ENCODE data around the gene WNT1. TPM values are rescaled to one million over a fixed set of nuclear protein-coding genes. Genes with fewer than 3 reads are reported as not detected.
A peak's percentile ranks its signal among the peaks of the same experiment; 100 is the strongest.

The WNT1 gene
- total RNA-seq (not detected), polyA plus RNA-seq (not detected)
- long read RNA-seq, donor 1 = 0 reads
- long read RNA-seq, donor 2 = 0 reads
- long read RNA-seq, donor 3 = 0 reads
- long read RNA-seq, donor 4 = 0 reads
- long read RNA-seq, donor 5 = 0 reads
- long read RNA-seq, donor 6 = 0 reads
- long read RNA-seq, donor 7 = 0 reads
- long read RNA-seq, donor 8 = 0 reads
- long read RNA-seq, donor 9 = 0 reads
- long read RNA-seq, donor 10 = 0 reads

DNA sequence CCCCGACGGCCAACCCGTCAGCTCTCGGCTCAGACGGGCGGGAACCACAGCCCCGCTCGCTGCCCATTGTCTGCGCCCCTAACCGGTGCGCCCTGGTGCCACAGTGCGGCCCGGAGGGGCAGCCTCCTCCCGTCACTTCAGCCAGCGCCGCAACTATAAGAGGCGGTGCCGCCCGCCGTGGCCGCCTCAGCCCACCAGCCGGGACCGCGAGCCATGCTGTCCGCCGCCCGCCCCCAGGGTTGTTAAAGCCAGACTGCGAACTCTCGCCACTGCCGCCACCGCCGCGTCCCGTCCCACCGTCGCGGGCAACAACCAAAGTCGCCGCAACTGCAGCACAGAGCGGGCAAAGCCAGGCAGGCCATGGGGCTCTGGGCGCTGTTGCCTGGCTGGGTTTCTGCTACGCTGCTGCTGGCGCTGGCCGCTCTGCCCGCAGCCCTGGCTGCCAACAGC lies at the start of gene WNT1:
Gene WNT1, plus strand, starts transcription at position 32 of the 450 bp plus-strand sequence. Its CDS starts 329 bp downstream, at position 361.
- Histone ChIP-seq H3K27ac (no peak within 1 kb of the TSS), H3K9me3 (no peaks in the 10 kb centered on the region), H3K27me3 (peaks cover 31 to 100% (median 84%) of the 10 kb centered on the region in 3 donors), H3K36me3 (no peaks in the 10 kb centered on the region), H3K4me1 (peaks cover 39 to 51% (median 47%) of the 10 kb centered on the region in 4 donors), H3K4me3 (peak within 1 kb of the TSS; percentile 26 to 53 (median 40))
- 0 to 2% (median 2%) methylated on average over 1 to 45 of the region's 45 CpGs for WGBS, 5 donors
- TF ChIP-seq EP300 (IDR thresholded peaks at IDR 0.05) (no peak), CTCF (IDR thresholded peaks at IDR 0.05) (peak in 2 of 7 experiments; percentile 11 to 55)
- intact Hi-C loops (cut with DNase I; ENCODE audit: low total_unique reads) = no loop called here
- peak in 1 of 2 donors; percentile 44 for DNase-seq

DNA sequence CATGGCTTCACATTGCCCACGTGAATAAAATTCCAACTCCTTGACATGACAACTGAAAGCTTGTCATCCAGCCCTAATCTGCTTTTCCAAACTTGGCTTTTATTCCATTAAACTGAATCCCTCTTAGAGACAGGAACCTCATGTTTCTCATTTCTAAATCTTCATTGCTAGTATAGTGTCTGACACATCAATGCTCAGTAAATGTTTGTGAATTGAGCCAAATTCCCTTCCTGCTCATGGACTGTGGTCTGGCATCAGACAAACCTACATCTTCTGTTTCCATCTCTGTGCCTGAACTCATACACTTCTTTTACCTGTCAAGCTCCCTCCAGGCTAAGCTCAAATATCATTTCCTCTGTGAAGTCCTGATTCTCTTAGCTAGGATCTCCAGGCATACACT lies 48.6 kb upstream of the WNT1 start:
- peaks cover 14 to 59% (median 56%) of the 10 kb centered on the region in 4 donors for H3K36me3 ChIP-seq
- intact Hi-C loops (cut with DNase I; ENCODE audit: low total_unique reads) = no loop called here
- H3K27ac ChIP-seq = no peak overlapping the region
- DNase-seq = no peak
- H3K4me1 ChIP-seq = peaks cover under 1 to 14% (median 9%) of the 10 kb centered on the region in 4 donors
- no peaks in the 10 kb centered on the region for H3K27me3 ChIP-seq
- no peaks in the 10 kb centered on the region for H3K9me3 ChIP-seq
- WGBS, 5 donors = 79 to 94% (median 89%) methylated on average over 1 of the region's 1 CpG
- no peak for TF ChIP-seq CTCF (IDR thresholded peaks at IDR 0.05)
- TF ChIP-seq EP300 (IDR thresholded peaks at IDR 0.05) = no peak
- no peak for TF ChIP-seq POLR2AphosphoS5 (IDR thresholded peaks at IDR 0.05)
- TF ChIP-seq POLR2A (IDR thresholded peaks at IDR 0.05) = no peak
- H3K4me3 ChIP-seq = no peak overlapping the region

- no peak for TF ChIP-seq CTCF (IDR thresholded peaks at IDR 0.05)
- TF ChIP-seq POLR2AphosphoS5 (IDR thresholded peaks at IDR 0.05) = no peak
- no peak for TF ChIP-seq EP300 (IDR thresholded peaks at IDR 0.05)
- TF ChIP-seq POLR2A (IDR thresholded peaks at IDR 0.05) = no peak
- DNase-seq = no peak
- no peak overlapping the region for H3K4me3 ChIP-seq
- peaks cover 0 to 11% (median 5%) of the 10 kb centered on the region in 4 donors for H3K4me1 ChIP-seq
- 85 to 90% (median 87%) methylated on average over 4 of the region's 4 CpGs for WGBS, 5 donors
- no peak overlapping the region for H3K27ac ChIP-seq
- H3K9me3 ChIP-seq = no peaks in the 10 kb centered on the region
- peaks cover 14 to 68% (median 65%) of the 10 kb centered on the region in 4 donors for H3K36me3 ChIP-seq
- intact Hi-C loops (cut with DNase I; ENCODE audit: low total_unique reads) = no loop called here
- H3K27me3 ChIP-seq = no peaks in the 10 kb centered on the region
Measured at GRCh38 chr12:48930475-48930874, 47.6 kb upstream of the WNT1 start.

- peak overlapping the region in 3 of 5 donors; percentile 17 to 35 (median 32) for H3K27ac ChIP-seq
- no peaks in the 10 kb centered on the region for H3K9me3 ChIP-seq
- no peak for DNase-seq
- 55 to 85% (median 80%) methylated on average over 2 of the region's 2 CpGs for WGBS, 5 donors
- H3K27me3 ChIP-seq = no peaks in the 10 kb centered on the region
- TF ChIP-seq CTCF (IDR thresholded peaks at IDR 0.05) = no peak
- TF ChIP-seq POLR2A (IDR thresholded peaks at IDR 0.05) = no peak
- TF ChIP-seq EP300 (IDR thresholded peaks at IDR 0.05) = no peak
- TF ChIP-seq POLR2AphosphoS5 (IDR thresholded peaks at IDR 0.05) = no peak
- peaks cover 22 to 84% (median 79%) of the 10 kb centered on the region in 4 donors for H3K36me3 ChIP-seq
- no peaks in the 10 kb centered on the region for H3K4me1 ChIP-seq
- intact Hi-C loops (cut with DNase I; ENCODE audit: low total_unique reads) = no loop called here
- no peak overlapping the region for H3K4me3 ChIP-seq
Measured at GRCh38 chr12:48932878-48933277, 45.2 kb upstream of the WNT1 start.
